ENCODE measurements around the gene JUNB. TPM values are rescaled to one million over a fixed set of nuclear protein-coding genes. Genes with fewer than 3 reads are reported as not detected.

The JUNB gene
- total RNA-seq, 3 donors from 2014 or later (not counting 1 experiment from before 2014, with no cell fraction given) = 781 to 903 (median 859) TPM

DNA sequence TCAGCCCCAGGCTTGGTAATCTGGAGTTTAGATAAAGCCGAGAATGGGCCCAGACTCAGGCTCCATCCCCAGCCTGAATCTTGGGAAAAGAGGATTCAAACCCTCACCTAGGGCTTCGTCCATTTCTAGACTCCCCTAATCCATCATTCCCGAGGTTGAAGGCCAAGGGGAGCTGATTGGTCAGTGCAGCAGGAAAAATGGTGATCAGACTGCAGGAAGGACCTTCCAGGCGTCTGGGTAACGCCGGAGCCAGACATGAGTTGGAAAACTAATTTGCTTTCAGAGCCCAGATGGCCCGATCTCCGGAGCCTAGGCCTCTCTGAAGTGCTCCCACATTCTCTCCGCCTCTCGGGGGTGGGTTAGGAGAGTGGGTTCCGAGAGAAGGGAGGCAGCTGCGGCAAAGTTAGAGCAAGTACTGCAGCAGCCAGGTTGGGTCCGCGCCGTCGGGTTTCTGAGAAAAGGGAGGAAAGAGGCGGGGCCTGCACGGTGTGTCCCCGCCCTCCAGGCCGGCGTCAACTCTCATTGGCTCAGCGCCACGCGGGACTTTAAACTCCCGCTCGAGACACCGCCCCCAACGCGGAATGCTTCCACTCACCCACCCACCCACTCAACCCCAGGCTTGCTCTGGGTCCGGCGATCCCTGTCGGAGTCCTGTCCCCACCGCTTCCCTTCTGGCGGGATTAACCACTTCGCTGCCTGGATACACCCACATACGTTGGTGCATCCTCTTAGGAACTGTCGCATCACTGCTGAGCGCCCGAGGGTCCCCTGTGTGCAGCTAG lies 43.9 kb downstream of the JUNB start:
- Histone ChIP-seq H3K4me3 (ENCODE audit: low read length) (no peak overlapping the region), H3K9me3 (ENCODE audit: control insufficient read depth, insufficient read depth, low read length) (peaks cover 7% of the 10 kb centered on the region), H3K27ac (ENCODE audit: low read length) (no peak overlapping the region), H3K27me3 (ENCODE audit: control insufficient read depth, insufficient read depth, low read length) (peaks cover 84% of the 10 kb centered on the region), H3K36me3 (ENCODE audit: control insufficient read depth, insufficient read depth, low read length) (no peaks in the 10 kb centered on the region), H3K4me1 (ENCODE audit: control insufficient read depth, insufficient read depth, low read length) (peaks cover 42% of the 10 kb centered on the region)
- ATAC-seq (no peak), DNase-seq (peak in 1 of 2 donors; percentile 58)
- Mint-ChIP-seq H3K4me3 (peak overlapping the region; percentile 67), H3K27ac (no peak overlapping the region), H3K27me3 (ENCODE audit: low read depth in 2 of 2) (peaks cover 58 to 62% of the 10 kb centered on the region in 2 donors), H3K9me3 (peaks cover 0 to 2% of the 10 kb centered on the region in 2 donors), H3K4me1 (peaks cover 24 to 44% of the 10 kb centered on the region in 2 donors), H3K36me3 (no peaks in the 10 kb centered on the region)
- intact Hi-C loops (cut with micrococcal nuclease) = no loop called here
- TF ChIP-seq, protein P1, sequence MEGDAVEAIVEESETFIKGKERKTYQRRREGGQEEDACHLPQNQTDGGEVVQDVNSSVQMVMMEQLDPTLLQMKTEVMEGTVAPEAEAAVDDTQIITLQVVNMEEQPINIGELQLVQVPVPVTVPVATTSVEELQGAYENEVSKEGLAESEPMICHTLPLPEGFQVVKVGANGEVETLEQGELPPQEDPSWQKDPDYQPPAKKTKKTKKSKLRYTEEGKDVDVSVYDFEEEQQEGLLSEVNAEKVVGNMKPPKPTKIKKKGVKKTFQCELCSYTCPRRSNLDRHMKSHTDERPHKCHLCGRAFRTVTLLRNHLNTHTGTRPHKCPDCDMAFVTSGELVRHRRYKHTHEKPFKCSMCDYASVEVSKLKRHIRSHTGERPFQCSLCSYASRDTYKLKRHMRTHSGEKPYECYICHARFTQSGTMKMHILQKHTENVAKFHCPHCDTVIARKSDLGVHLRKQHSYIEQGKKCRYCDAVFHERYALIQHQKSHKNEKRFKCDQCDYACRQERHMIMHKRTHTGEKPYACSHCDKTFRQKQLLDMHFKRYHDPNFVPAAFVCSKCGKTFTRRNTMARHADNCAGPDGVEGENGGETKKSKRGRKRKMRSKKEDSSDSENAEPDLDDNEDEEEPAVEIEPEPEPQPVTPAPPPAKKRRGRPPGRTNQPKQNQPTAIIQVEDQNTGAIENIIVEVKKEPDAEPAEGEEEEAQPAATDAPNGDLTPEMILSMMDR (IDR thresholded peaks at IDR 0.05) = no peak
- 16% methylated on average over 39 of the region's 39 CpGs for WGBS (ENCODE audit: insufficient coverage)

DNA sequence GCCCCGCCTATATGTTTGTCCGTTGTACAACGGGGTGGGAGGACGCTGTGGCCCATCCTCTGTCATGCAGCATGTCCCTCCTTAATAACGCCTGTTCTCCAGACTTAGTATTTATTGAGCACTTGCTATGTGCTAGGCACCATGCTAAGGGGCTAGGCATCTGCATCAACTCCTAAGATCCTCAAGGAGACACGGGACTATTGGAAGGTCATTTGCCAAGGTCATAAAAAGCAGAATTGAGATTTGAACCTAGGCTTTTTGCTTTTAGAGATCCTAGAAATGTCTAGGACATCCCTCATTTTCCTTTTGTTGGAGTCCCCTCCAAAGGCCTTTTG lies 45.2 kb downstream of the JUNB start:
- intact Hi-C loops (cut with micrococcal nuclease) = no loop called here
- Mint-ChIP-seq H3K4me3 (peak overlapping the region; percentile 41), H3K27ac (no peak overlapping the region), H3K27me3 (ENCODE audit: low read depth in 2 of 2) (peaks cover 58 to 62% of the 10 kb centered on the region in 2 donors), H3K36me3 (no peaks in the 10 kb centered on the region), H3K4me1 (peaks cover 33 to 56% of the 10 kb centered on the region in 2 donors), H3K9me3 (peaks cover 0 to 2% of the 10 kb centered on the region in 2 donors)
- H3K27ac ChIP-seq (ENCODE audit: low read length) = no peak overlapping the region
- H3K4me1 ChIP-seq (ENCODE audit: control insufficient read depth, insufficient read depth, low read length) = peaks cover 54% of the 10 kb centered on the region
- TF ChIP-seq, protein P1 (IDR thresholded peaks at IDR 0.05) = no peak
- peaks cover 85% of the 10 kb centered on the region for H3K27me3 ChIP-seq (ENCODE audit: control insufficient read depth, insufficient read depth, low read length)
- no peak for DNase-seq
- H3K9me3 ChIP-seq (ENCODE audit: control insufficient read depth, insufficient read depth, low read length) = peaks cover 12% of the 10 kb centered on the region
- no peak for ATAC-seq
- H3K36me3 ChIP-seq (ENCODE audit: control insufficient read depth, insufficient read depth, low read length) = no peaks in the 10 kb centered on the region
- no peak overlapping the region for H3K4me3 ChIP-seq (ENCODE audit: low read length)
- WGBS (ENCODE audit: insufficient coverage) = 15% methylated on average over 6 of the region's 6 CpGs

DNA sequence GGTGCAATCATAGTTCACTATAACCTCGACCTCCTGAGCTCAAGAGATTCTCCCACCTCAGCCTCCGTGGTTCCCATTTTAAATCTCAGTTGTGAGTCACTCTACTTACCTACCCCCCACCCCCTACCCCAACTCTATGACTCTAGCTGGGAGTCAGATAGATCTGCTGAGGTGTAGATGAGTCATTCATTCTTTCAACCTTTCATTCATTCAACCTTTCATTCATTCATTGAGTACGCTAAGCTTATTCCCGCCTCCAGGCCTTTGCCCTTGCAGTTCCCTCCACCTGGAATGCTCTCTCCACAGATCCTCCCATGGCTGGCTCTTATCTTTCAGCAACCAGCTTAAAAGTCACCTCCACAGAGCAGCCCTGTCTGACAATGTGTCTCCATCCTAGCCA lies 45.9 kb downstream of the JUNB start:
- DNase-seq = no peak
- Histone ChIP-seq H3K27ac (ENCODE audit: low read length) (no peak overlapping the region), H3K4me1 (ENCODE audit: control insufficient read depth, insufficient read depth, low read length) (peaks cover 52% of the 10 kb centered on the region), H3K36me3 (ENCODE audit: control insufficient read depth, insufficient read depth, low read length) (no peaks in the 10 kb centered on the region), H3K27me3 (ENCODE audit: control insufficient read depth, insufficient read depth, low read length) (peaks cover 79% of the 10 kb centered on the region), H3K4me3 (ENCODE audit: low read length) (no peak overlapping the region), H3K9me3 (ENCODE audit: control insufficient read depth, insufficient read depth, low read length) (peaks cover 12% of the 10 kb centered on the region)
- WGBS (ENCODE audit: insufficient coverage) = 76% methylated on average over 4 of the region's 4 CpGs
- peaks cover 55 to 61% of the 10 kb centered on the region in 2 donors for H3K27me3 Mint-ChIP-seq (ENCODE audit: low read depth in 2 of 2)
- peaks cover 25 to 53% of the 10 kb centered on the region in 2 donors for H3K4me1 Mint-ChIP-seq
- intact Hi-C loops (cut with micrococcal nuclease) = no loop called here
- peaks cover 0 to 2% of the 10 kb centered on the region in 2 donors for H3K9me3 Mint-ChIP-seq
- ATAC-seq = no peak
- H3K36me3 Mint-ChIP-seq = no peaks in the 10 kb centered on the region
- TF ChIP-seq, protein P1 (IDR thresholded peaks at IDR 0.05) = no peak
- no peak overlapping the region for H3K4me3 Mint-ChIP-seq
- H3K27ac Mint-ChIP-seq = no peak overlapping the region
